PC-9 (cell line): Measurements from ENCODE around the gene NAV3. TPM values are rescaled to one million over a fixed set of nuclear protein-coding genes. Genes with fewer than 3 reads are reported as not detected.

ENCODE experiments used
- BruUV-seq: library from RNA; stranded (reverse); fragments of 400-500 nt; replicated peaks from 2 replicates; lab custom pipeline; 2021; lab: Mats Ljungman, UMichigan
- CTCF ChIA-PET: fragments of 300-600 bp; sonication (Branson Sonifier 250); formaldehyde crosslinking; loops from one replicate; lab custom pipeline; 2022; ENCODE audit warnings: antibody characterized with exemption; lab: Charles Lee
- POLR2A ChIA-PET: fragments of 300-600 bp; sonication (Branson Sonifier 250); formaldehyde crosslinking; loops from one replicate; lab custom pipeline; 2022; ENCODE audit warnings: antibody characterized with exemption; ENCODE audit not compliant: unreplicated experiment; lab: Charles Lee
- DNase-seq, 2 experiments: peaks; one replicate each; pipeline versions ENCODE4 v3.0.0 to v3.0.0-alpha.2; 2015 to 2022; ENCODE audit warnings: mixed read lengths in 1 of 2
- H2AFZ ChIP-seq: fragments of 200-600 bp; sonication (generic); 2 replicates; pipeline ENCODE4 v1.8.1; 2017; ENCODE audit warnings: antibody characterized with exemption
- H3F3A ChIP-seq: fragments of 200-600 bp; sonication (generic); 2 replicates; pipeline ENCODE4 v1.8.1; 2017; ENCODE audit warnings: antibody characterized with exemption, mild to moderate bottlenecking, low read depth; ENCODE audit not compliant: insufficient read depth
- H3K27ac ChIP-seq: fragments of 200-600 bp; sonication (generic); 2 replicates; pipeline ENCODE4 v1.6.1; 2016; ENCODE audit warnings: mixed run types
- H3K27me3 ChIP-seq: fragments of 200-600 bp; sonication (generic); 2 replicates; pipeline ENCODE4 v1.6.1; 2016; ENCODE audit warnings: low read depth, mixed run types; ENCODE audit not compliant: insufficient read depth
- H3K36me3 ChIP-seq: fragments of 200-600 bp; sonication (generic); 2 replicates; pipeline ENCODE4 v1.6.1; 2016; ENCODE audit warnings: low read depth, mixed run types
- H3K4me1 ChIP-seq: fragments of 200-600 bp; sonication (generic); replicated peaks from 2 replicates; pipeline ENCODE4 v1.6.1; 2016; ENCODE audit warnings: mixed run types; ENCODE audit not compliant: insufficient read depth
- H3K4me2 ChIP-seq: fragments of 200-600 bp; sonication (generic); 2 replicates; pipeline ENCODE4 v1.6.1; 2017; ENCODE audit warnings: mixed run types
- H3K4me3 ChIP-seq: fragments of 200-600 bp; sonication (generic); 2 replicates; pipeline ENCODE4 v1.6.1; 2016; ENCODE audit warnings: mixed run types
- H3K79me2 ChIP-seq: fragments of 200-600 bp; sonication (generic); 2 replicates; pipeline ENCODE4 v1.6.1; 2017; ENCODE audit warnings: low read depth, mixed run types
- H3K9me2 ChIP-seq: fragments of 200-600 bp; sonication (generic); 2 replicates; pipeline ENCODE4 v1.8.1; 2017; ENCODE audit warnings: mild to moderate bottlenecking; ENCODE audit not compliant: insufficient read depth
- H3K9me3 ChIP-seq: fragments of 200-600 bp; sonication (generic); 2 replicates; pipeline ENCODE4 v1.8.1; 2016; ENCODE audit warnings: low read depth; ENCODE audit not compliant: insufficient read depth
- H4K20me1 ChIP-seq: fragments of 200-600 bp; sonication (generic); 2 replicates; pipeline ENCODE4 v1.8.1; 2017; ENCODE audit not compliant: insufficient read depth
- EZH2 ChIP-seq: fragments of 200-600 bp; sonication (generic); IDR thresholded peaks from 2 replicates; pipeline ENCODE4 v1.8.0; 2017; ENCODE audit warnings: antibody characterized with exemption, low read depth
- intact Hi-C: fragments of 100-400 bp; cut with micrococcal nuclease; formaldehyde crosslinking; loops from one replicate; pipeline ENCODE4 v1.10.0; 2022; ENCODE audit not compliant: unreplicated experiment
- total RNA-seq: library from RNA; stranded (reverse); gene quantifications from 2 replicates; pipeline ENCODE4 v1.2.3, GENCODE V29; 2021
- TF ChIP-seq, protein P1 (sequence below): fragments of 200-600 bp; sonication (generic); conservative IDR thresholded peaks from 2 replicates; pipeline ENCODE4 v1.6.1; 2017; ENCODE audit warnings: mixed run types, antibody characterized with exemption, mild to moderate bottlenecking, moderate library complexity

Gene NAV3
- total RNA-seq, 1 experiment from 2014 or later: 13.6 TPM

DNA sequence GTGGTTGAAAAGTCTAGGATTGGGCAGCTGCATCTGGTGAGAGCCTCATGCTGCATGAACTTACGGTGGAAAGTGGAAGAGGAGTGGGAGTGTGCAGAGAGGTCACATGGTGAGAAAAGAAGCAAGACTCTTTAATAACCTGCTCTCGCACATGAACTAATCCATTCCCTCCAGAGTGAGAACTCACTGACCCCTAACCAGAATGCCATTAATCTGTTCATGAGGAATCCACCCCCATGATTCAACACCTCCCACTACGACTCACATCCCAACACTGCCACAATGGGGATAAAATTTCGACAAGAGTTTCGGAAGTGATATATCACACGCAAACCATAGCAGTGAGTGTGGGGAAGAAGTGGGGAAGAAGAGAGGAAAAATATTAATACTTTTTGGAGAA lies 377.4 kb downstream of the NAV3 start:
- TF ChIP-seq, protein P1, sequence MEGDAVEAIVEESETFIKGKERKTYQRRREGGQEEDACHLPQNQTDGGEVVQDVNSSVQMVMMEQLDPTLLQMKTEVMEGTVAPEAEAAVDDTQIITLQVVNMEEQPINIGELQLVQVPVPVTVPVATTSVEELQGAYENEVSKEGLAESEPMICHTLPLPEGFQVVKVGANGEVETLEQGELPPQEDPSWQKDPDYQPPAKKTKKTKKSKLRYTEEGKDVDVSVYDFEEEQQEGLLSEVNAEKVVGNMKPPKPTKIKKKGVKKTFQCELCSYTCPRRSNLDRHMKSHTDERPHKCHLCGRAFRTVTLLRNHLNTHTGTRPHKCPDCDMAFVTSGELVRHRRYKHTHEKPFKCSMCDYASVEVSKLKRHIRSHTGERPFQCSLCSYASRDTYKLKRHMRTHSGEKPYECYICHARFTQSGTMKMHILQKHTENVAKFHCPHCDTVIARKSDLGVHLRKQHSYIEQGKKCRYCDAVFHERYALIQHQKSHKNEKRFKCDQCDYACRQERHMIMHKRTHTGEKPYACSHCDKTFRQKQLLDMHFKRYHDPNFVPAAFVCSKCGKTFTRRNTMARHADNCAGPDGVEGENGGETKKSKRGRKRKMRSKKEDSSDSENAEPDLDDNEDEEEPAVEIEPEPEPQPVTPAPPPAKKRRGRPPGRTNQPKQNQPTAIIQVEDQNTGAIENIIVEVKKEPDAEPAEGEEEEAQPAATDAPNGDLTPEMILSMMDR: no peak
- no peak for TF ChIP-seq EZH2
- Histone ChIP-seq H3K9me3 (no peaks in the 10 kb centered on the region), H3K27me3 (no peaks in the 10 kb centered on the region), H3K36me3 (no peaks in the 10 kb centered on the region), H3K4me3 (no peak overlapping the region), H3K79me2 (no peaks in the 10 kb centered on the region), H3K4me2 (no peak overlapping the region), H3K9me2 (no peaks in the 10 kb centered on the region; the same call in 1 of the 2 replicates), H3K27ac (no peak overlapping the region), H3F3A (no peaks in the 10 kb centered on the region), H2AFZ (no peak overlapping the region), H3K4me1 (no peaks in the 10 kb centered on the region), H4K20me1 (no peaks in the 10 kb centered on the region)
- POLR2A ChIA-PET: no interaction called here
- BruUV-seq: no TSS peak
- DNase-seq: no peak
- CTCF ChIA-PET: no interaction called here
- intact Hi-C loops: no loop called here

DNA sequence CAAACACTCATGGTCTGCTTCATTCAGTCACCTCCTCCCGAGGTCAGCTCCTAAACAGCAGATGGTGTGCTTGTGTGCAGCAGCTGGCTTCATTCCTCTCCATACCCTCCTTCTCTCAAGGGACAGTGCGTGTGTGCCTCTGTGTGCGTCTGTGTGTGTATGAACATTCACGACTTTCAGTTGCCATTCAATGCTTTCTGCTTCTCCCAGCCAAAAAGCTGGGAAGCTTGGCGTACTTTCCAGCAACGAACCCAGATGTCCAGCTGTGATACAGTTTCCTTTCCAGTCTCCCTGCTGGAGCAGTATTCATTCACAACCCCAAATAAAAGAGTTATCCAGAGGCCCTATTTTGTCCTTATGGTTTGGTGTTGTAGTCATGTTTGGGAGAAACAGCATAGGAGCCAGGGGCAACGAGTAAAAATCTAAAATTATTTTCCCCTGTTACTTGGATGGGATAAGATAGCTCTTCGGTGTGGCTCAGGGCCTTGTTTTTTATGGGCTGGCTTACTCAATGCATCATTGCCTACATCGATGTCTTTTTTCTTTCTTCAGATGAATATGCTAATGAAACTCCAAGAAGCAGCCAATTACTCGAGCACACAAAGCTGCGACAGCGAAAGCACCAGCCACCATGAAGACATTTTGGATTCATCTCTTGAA lies 379.3 kb downstream of the NAV3 start:
- intact Hi-C loops: no loop called here
- H3K4me1 ChIP-seq: no peaks in the 10 kb centered on the region
- H2AFZ ChIP-seq: 0 out of 2 replicates have a peak overlapping the region, but pooled peaks have one; percentile 26
- no peak overlapping the region for H3K27ac ChIP-seq
- no peaks in the 10 kb centered on the region for H3K27me3 ChIP-seq
- H3K4me2 ChIP-seq: no peak overlapping the region
- H3F3A ChIP-seq: no peaks in the 10 kb centered on the region
- CTCF ChIA-PET: no interaction called here
- BruUV-seq: no TSS peak
- no peaks in the 10 kb centered on the region for H3K9me2 ChIP-seq
- H3K9me3 ChIP-seq: no peaks in the 10 kb centered on the region
- POLR2A ChIA-PET: no interaction called here
- no peaks in the 10 kb centered on the region for H3K79me2 ChIP-seq
- no peaks in the 10 kb centered on the region for H3K36me3 ChIP-seq
- no peaks in the 10 kb centered on the region for H4K20me1 ChIP-seq
- no peak for DNase-seq
- no peak overlapping the region for H3K4me3 ChIP-seq
- no peak for TF ChIP-seq EZH2
- TF ChIP-seq, protein P1: no peak

DNA sequence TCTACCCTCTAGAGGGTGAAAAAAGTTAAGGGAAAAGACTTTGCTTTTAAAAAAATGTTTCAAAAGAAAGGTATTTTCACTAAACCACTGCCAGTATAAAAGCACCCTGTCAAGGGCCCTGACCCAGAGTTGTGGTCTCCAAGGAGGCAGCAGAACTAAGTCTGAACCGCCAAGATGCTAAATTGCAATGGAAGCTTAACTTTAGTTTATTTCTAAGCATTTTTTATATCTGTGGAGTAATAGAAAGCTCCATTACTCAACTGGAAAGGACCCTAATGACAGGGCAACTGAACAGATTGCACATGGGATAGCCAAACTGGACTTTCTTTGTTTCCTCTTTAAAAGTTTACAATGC lies 379.8 kb downstream of the NAV3 start:
- no TSS peak for BruUV-seq
- Histone ChIP-seq H3K9me2 (no peaks in the 10 kb centered on the region), H3K27me3 (no peaks in the 10 kb centered on the region), H3K9me3 (no peaks in the 10 kb centered on the region), H3K36me3 (no peaks in the 10 kb centered on the region), H3K4me1 (no peaks in the 10 kb centered on the region), H3K4me3 (no peak overlapping the region), H3K4me2 (no peak overlapping the region), H4K20me1 (no peaks in the 10 kb centered on the region), H3K27ac (no peak overlapping the region), H3K79me2 (no peaks in the 10 kb centered on the region), H2AFZ (no peak overlapping the region; the same call in 1 of the 2 replicates), H3F3A (no peaks in the 10 kb centered on the region)
- TF ChIP-seq, protein P1: no peak
- TF ChIP-seq EZH2: no peak
- POLR2A ChIA-PET: no interaction called here
- no peak for DNase-seq
- intact Hi-C loops: no loop called here
- CTCF ChIA-PET: no interaction called here
